ENCODE results near the gene CUL9. TPM values are rescaled to one million over a fixed set of nuclear protein-coding genes. Genes with fewer than 3 reads are reported as not detected.

Gene CUL9
- total and polyA plus RNA-seq, 4 donors: 20.8 to 68.5 (median 42.7) TPM

DNA sequence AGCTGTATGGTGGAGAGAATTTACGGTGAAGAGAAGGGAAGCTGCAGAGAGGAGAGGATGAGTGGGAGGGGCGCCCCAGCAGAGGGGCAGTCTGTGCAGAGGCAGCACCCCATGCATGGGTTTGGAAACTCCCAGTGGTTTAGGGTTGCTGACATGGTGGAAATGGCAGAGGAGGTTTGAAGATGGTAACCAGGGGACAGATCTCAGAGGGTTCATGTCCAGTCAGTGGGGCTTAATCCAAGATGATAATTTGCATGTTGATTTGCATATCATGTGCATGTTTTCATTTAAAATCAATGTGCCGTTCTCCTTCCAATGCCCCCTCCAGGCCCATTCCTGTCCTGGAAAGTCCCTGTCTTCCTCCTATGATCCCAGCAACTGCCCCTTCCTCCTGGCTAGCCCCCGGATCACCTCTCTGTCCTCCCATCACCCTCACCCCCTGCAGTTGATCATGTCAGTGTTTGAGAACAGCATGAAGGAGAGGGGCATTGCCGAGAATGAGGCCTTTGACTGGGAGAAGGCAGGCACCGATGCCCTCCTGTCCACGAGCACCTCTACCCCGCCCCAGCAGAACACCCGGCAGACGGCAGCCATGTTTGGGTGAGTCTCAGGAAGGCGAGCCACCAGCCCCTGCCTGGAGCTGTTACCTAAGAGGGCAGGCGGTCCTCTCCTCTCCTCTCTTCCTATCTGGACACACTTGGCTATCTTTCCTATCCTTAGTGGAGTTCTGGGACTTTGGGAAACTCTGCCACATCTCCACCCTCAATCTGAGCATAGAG lies 75.6 kb downstream of the CUL9 start:
- Histone ChIP-seq H3K4me1 (ENCODE audit: control insufficient read depth, insufficient read depth, low read length) (no peaks in the 10 kb centered on the region), H3K36me3 (ENCODE audit: control insufficient read depth, insufficient read depth, low read length) (peaks cover 98% of the 10 kb centered on the region), H3K27ac (ENCODE audit: low read depth, low read length) (no peak overlapping the region), H3K27me3 (ENCODE audit: control insufficient read depth, insufficient read depth, low read length) (no peaks in the 10 kb centered on the region), H3K9me3 (ENCODE audit: control insufficient read depth, insufficient read depth, low read length) (no peaks in the 10 kb centered on the region), H3K4me3 (ENCODE audit: low read depth, low read length) (no peak overlapping the region)
- no peak for DNase-seq (ENCODE audit: low read depth in 4 of 6, low spot score in 6 of 6)
- 71% methylated on average over 10 of the region's 12 CpGs for WGBS (ENCODE audit: insufficient coverage)

DNA sequence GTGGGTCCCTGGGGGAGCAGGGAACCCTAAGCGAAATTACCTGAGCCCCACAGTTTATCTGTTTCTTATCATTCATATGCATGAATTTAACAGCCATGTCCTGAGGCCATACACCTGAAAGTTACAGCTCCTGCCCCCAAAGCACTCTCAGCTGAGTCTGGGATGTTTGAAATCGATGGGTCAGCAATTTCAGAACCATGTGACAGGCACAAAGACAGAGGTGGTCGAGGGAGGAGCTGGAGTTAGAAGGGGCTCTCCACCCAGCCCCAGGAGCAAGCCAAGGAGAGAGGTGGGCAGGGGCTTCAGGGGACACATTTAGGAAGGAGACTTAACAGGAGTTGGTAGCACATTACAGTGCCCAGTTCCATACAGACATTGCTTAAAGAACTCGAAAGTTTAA lies 76.2 kb downstream of the CUL9 start:
- H3K9me3 ChIP-seq (ENCODE audit: control insufficient read depth, insufficient read depth, low read length): no peaks in the 10 kb centered on the region
- H3K4me3 ChIP-seq (ENCODE audit: low read depth, low read length): no peak overlapping the region
- no peak overlapping the region for H3K27ac ChIP-seq (ENCODE audit: low read depth, low read length)
- no peaks in the 10 kb centered on the region for H3K4me1 ChIP-seq (ENCODE audit: control insufficient read depth, insufficient read depth, low read length)
- peaks cover 98% of the 10 kb centered on the region for H3K36me3 ChIP-seq (ENCODE audit: control insufficient read depth, insufficient read depth, low read length)
- no peak for DNase-seq (ENCODE audit: low read depth in 4 of 6, low spot score in 6 of 6)
- H3K27me3 ChIP-seq (ENCODE audit: control insufficient read depth, insufficient read depth, low read length): no peaks in the 10 kb centered on the region
- 88% methylated on average over 2 of the region's 4 CpGs for WGBS (ENCODE audit: insufficient coverage)

DNA sequence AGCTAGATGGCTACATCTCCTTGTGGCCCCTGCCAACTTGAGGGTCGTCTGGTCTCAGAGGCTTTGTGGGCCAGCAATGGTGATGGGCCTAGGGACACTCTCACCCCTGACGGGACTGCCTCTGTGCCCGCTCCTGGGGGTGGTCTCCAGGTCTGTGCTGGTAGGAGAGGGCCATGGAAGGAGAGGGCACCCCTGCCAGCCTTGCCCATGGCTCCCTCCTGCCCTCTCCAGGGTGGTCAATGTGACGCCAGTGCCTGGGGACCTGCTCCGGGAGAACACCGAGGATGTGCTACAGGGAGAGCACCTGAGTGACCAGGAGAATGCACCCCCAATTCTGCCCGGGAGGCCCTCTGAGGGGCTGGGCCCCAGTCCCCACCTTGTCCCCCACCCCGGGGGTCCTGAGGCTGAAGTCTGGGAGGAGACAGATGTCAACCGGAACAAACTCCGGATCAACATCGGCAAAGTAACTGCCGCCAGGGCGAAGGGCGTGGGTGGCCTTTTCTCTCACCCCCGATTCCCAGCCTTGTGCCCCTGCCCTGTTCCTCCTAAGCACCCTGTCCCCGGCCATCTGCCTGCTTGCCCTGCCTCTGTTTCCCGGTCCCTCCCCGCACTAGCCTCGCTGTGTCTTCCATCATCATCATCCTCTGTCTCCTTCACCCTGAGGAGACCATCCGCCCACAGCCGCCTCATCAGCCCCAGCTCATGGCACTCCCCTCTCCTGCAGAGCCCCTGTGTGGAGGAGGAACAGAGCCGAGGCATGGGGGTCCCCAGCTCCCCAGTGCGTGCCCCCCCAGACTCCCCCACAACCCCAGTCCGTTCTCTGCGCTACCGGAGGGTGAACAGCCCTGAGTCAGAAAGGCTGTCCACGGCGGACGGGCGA lies 77.1 kb downstream of the CUL9 start:
- Histone ChIP-seq H3K27ac (ENCODE audit: low read depth, low read length) (no peak overlapping the region), H3K4me1 (ENCODE audit: control insufficient read depth, insufficient read depth, low read length) (no peaks in the 10 kb centered on the region), H3K27me3 (ENCODE audit: control insufficient read depth, insufficient read depth, low read length) (no peaks in the 10 kb centered on the region), H3K9me3 (ENCODE audit: control insufficient read depth, insufficient read depth, low read length) (no peaks in the 10 kb centered on the region), H3K4me3 (ENCODE audit: low read depth, low read length) (no peak overlapping the region), H3K36me3 (ENCODE audit: control insufficient read depth, insufficient read depth, low read length) (peaks cover 97% of the 10 kb centered on the region)
- 90% methylated on average over 25 of the region's 30 CpGs for WGBS (ENCODE audit: insufficient coverage)
- DNase-seq (ENCODE audit: low read depth in 4 of 6, low spot score in 6 of 6): no peak

DNA sequence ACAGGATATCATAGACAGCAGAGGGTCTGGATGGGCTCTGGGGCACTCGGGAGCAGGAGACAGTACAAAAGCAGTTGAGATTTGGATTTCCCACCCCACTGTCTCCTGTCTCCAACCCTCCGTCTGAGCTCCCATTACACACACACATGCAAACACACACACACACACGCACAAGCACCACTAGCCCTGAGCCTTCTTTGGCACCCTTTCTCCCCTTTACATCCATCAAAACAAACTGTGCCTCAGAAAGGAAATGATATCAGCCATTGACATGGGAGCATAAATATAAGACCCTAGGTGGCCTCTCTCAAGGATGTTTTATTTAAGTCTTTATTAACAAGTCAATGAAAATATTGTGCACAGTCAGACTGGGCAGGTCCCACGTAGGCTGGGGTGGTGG lies 78.8 kb downstream of the CUL9 start:
- Histone ChIP-seq H3K4me3 (ENCODE audit: low read depth, low read length) (no peak overlapping the region), H3K36me3 (ENCODE audit: control insufficient read depth, insufficient read depth, low read length) (peaks cover 95% of the 10 kb centered on the region), H3K27me3 (ENCODE audit: control insufficient read depth, insufficient read depth, low read length) (no peaks in the 10 kb centered on the region), H3K9me3 (ENCODE audit: control insufficient read depth, insufficient read depth, low read length) (no peaks in the 10 kb centered on the region), H3K27ac (ENCODE audit: low read depth, low read length) (no peak overlapping the region), H3K4me1 (ENCODE audit: control insufficient read depth, insufficient read depth, low read length) (no peaks in the 10 kb centered on the region)
- WGBS (ENCODE audit: insufficient coverage): 69% methylated on average over 4 of the region's 4 CpGs
- peak in 1 of 6 donors; percentile 49 for DNase-seq (ENCODE audit: low read depth in 4 of 6, low spot score in 6 of 6)

DNA sequence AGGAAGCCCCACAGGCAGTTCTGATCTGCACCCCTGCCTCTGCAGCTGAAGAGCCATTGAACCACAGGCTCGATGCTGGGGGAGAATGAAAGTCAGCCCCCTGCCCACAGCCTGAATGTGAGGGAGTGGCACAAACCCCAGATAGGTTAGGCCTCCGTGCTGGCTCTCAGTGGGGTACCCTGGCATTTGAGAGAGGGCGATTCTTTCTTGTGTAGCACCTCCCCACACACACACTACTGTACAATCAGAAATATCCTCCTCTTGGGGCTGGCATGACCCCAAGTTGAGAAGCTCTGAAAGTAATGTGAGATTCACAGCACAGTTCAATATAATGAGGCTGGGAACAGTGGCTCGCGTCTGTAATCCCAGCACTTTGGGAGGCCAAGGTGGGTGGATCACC lies 79.2 kb downstream of the CUL9 start:
- Histone ChIP-seq H3K36me3 (ENCODE audit: control insufficient read depth, insufficient read depth, low read length) (peaks cover 93% of the 10 kb centered on the region), H3K4me3 (ENCODE audit: low read depth, low read length) (no peak overlapping the region), H3K4me1 (ENCODE audit: control insufficient read depth, insufficient read depth, low read length) (no peaks in the 10 kb centered on the region), H3K9me3 (ENCODE audit: control insufficient read depth, insufficient read depth, low read length) (no peaks in the 10 kb centered on the region), H3K27me3 (ENCODE audit: control insufficient read depth, insufficient read depth, low read length) (no peaks in the 10 kb centered on the region), H3K27ac (ENCODE audit: low read depth, low read length) (no peak overlapping the region)
- no peak for DNase-seq (ENCODE audit: low read depth in 4 of 6, low spot score in 6 of 6)
- WGBS (ENCODE audit: insufficient coverage): 69% methylated on average over 3 of the region's 5 CpGs

DNA sequence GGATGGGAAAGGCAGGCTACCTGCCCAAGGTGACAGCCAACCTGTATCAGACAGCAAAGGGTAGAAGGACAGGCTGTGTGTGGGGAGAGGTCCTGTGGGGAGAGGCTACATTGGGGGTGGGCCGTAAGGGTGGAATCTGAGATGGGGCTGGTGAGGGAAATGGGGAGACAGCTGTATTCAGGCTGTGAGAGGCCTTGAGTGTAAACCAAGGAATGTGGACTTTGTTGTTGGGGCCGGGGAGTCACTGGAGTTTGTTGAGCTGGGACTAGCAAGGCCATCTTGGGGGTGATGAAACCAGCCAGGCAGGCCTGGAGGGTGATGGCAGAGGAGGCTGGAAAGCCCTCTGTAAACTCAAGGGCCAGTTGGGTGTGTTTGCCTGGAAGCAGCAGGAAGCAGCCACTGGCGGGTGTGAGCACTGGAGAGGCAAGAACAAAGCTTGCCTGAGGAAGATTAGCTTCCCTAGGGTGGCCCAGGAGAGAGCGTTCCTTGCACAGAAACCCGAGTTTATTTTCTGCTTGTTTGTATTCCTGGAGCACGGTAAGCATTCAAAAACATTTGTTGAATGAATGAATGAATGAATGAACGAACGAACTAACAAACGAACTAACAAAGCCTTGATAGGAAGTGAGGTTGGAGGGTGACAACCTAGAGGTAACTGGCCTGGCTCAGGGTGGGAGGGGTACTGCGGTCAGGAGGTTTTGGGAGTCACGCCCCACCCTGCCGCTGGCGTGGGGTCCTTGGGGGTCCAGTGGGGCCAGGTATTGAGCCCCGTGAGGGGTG lies 80.2 kb downstream of the CUL9 start:
- DNase-seq (ENCODE audit: low read depth in 4 of 6, low spot score in 6 of 6): peak in 1 of 6 donors; percentile 41
- WGBS (ENCODE audit: insufficient coverage): 76% methylated on average over 12 of the region's 14 CpGs
- H3K4me1 ChIP-seq (ENCODE audit: control insufficient read depth, insufficient read depth, low read length): no peaks in the 10 kb centered on the region
- no peak overlapping the region for H3K4me3 ChIP-seq (ENCODE audit: low read depth, low read length)
- H3K27ac ChIP-seq (ENCODE audit: low read depth, low read length): no peak overlapping the region
- H3K36me3 ChIP-seq (ENCODE audit: control insufficient read depth, insufficient read depth, low read length): peaks cover 90% of the 10 kb centered on the region
- H3K27me3 ChIP-seq (ENCODE audit: control insufficient read depth, insufficient read depth, low read length): no peaks in the 10 kb centered on the region
- H3K9me3 ChIP-seq (ENCODE audit: control insufficient read depth, insufficient read depth, low read length): no peaks in the 10 kb centered on the region

DNA sequence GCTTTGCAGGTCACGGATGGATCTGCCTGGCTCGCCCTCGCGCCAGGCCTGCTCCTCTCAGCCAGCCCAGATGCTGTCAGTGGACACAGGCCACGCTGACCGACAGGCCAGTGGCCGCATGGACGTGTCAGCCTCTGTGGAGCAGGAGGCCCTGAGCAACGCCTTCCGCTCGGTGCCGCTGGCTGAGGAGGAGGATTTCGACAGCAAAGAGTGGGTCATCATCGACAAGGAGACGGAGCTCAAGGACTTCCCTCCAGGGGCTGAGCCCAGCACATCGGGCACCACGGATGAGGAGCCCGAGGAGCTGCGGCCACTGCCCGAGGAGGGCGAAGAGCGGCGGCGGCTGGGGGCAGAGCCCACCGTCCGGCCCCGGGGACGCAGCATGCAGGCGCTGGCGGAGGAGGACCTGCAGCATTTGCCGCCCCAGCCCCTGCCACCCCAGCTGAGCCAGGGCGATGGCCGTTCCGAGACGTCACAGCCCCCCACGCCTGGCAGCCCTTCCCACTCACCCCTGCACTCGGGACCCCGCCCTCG lies 80.9 kb downstream of the CUL9 start:
- no peak for DNase-seq (ENCODE audit: low read depth in 4 of 6, low spot score in 6 of 6)
- H3K27ac ChIP-seq (ENCODE audit: low read depth, low read length): no peak overlapping the region
- H3K9me3 ChIP-seq (ENCODE audit: control insufficient read depth, insufficient read depth, low read length): no peaks in the 10 kb centered on the region
- no peaks in the 10 kb centered on the region for H3K27me3 ChIP-seq (ENCODE audit: control insufficient read depth, insufficient read depth, low read length)
- H3K36me3 ChIP-seq (ENCODE audit: control insufficient read depth, insufficient read depth, low read length): peaks cover 83% of the 10 kb centered on the region
- 90% methylated on average over 39 of the region's 39 CpGs for WGBS (ENCODE audit: insufficient coverage)
- H3K4me3 ChIP-seq (ENCODE audit: low read depth, low read length): no peak overlapping the region
- H3K4me1 ChIP-seq (ENCODE audit: control insufficient read depth, insufficient read depth, low read length): peaks cover 4% of the 10 kb centered on the region

DNA sequence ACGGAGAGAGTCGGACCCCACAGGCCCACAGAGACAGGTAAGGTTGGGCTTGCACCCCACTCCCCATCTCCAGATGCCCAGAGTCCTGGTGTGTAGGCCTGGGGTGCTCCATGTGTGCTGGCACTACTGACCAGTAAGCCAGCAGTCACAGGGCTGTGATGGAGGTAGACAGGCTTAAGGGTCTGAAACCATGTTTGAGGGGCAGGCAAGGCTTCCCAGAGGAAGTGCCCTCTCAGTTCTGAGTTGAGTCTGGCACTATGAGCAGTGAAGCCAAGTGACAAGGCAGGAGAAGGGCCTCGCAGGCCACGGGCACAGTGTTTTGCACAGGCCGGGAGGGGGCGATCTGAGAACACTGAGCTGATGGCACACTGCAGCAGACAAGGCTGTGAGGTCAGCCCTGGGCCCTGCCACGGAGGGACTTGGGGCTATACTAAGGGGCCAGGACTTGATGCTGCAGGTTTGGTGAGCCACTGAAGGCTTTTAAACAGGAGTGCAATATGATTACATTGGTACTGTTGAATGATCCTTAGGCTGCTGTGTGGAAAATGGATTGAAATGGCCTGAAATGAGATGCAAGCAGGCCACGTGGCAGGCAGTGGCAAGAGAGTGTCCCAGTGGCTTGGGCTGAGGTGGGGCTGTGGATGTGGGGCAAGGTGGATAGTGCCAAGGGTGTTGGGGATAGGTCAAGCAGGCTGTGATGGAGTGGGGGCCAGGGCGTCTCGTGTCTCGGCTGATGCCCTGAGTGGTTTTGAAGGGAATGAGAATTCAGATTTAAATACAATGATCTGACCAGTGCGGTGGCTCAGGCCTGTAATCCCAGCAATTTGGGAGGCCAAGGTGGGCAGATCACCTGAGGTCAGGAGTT lies 81.5 kb downstream of the CUL9 start:
- Histone ChIP-seq H3K36me3 (ENCODE audit: control insufficient read depth, insufficient read depth, low read length) (peaks cover 81% of the 10 kb centered on the region), H3K4me3 (ENCODE audit: low read depth, low read length) (no peak overlapping the region), H3K27ac (ENCODE audit: low read depth, low read length) (no peak overlapping the region), H3K27me3 (ENCODE audit: control insufficient read depth, insufficient read depth, low read length) (no peaks in the 10 kb centered on the region), H3K4me1 (ENCODE audit: control insufficient read depth, insufficient read depth, low read length) (peaks cover 11% of the 10 kb centered on the region), H3K9me3 (ENCODE audit: control insufficient read depth, insufficient read depth, low read length) (no peaks in the 10 kb centered on the region)
- 52% methylated on average over 11 of the region's 12 CpGs for WGBS (ENCODE audit: insufficient coverage)
- peak in 2 of 6 donors; percentile 34 to 61 for DNase-seq (ENCODE audit: low read depth in 4 of 6, low spot score in 6 of 6)
